ENCODE measurements around the gene NTM. TPM values are rescaled to one million over a fixed set of nuclear protein-coding genes. Genes with fewer than 3 reads are reported as not detected.

The NTM gene
- total RNA-seq, 1 donor from 2014 or later = 9.9 TPM

DNA sequence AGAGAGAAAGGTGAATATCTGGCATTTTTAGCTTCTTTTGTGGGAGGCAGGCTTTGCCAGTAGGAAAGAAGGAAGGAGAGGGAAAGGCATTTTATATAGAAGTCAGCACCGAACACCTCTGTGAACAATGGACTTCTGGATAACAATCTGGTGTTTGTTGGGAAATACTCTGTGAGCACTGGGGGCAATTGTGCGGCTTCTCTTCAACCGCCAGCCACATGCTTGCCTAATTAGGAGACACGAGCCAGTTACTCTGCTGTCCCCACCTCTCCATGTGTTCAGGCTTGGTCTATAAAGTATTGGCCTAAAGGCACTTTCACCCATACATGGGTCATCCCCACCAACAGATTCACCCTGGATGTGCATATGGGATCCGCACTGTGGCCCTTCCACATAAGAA is 523.6 kb downstream of the NTM start:
- no peaks in the 10 kb centered on the region for H3K9me3 ChIP-seq (ENCODE audit: control insufficient read depth in 3 of 3, low read length in 3 of 3)
- H3K27me3 ChIP-seq (ENCODE audit: control insufficient read depth in 3 of 3, insufficient read depth in 3 of 3, low read length in 3 of 3) = no peaks in the 10 kb centered on the region
- no peak overlapping the region for H3K4me3 ChIP-seq (ENCODE audit: low read length in 3 of 3)
- no peak overlapping the region for H3K9ac ChIP-seq (ENCODE audit: low read depth in 1 of 3, low read length in 3 of 3)
- H3K4me1 ChIP-seq (ENCODE audit: control insufficient read depth in 3 of 3, insufficient read depth in 3 of 3, low read length in 3 of 3) = no peaks in the 10 kb centered on the region
- H3K36me3 ChIP-seq (ENCODE audit: control insufficient read depth in 3 of 3, insufficient read depth in 3 of 3, low read length in 3 of 3) = no peaks in the 10 kb centered on the region
- H3K27ac ChIP-seq (ENCODE audit: low read depth, low read length) = no peak overlapping the region

GRCh38 chr11:131894615-131895544 is 524.5 kb downstream of the NTM start:
- H3K9ac ChIP-seq (ENCODE audit: low read depth in 1 of 3, low read length in 3 of 3) = no peak overlapping the region
- no peaks in the 10 kb centered on the region for H3K27me3 ChIP-seq (ENCODE audit: control insufficient read depth in 3 of 3, insufficient read depth in 3 of 3, low read length in 3 of 3)
- no peaks in the 10 kb centered on the region for H3K9me3 ChIP-seq (ENCODE audit: control insufficient read depth in 3 of 3, low read length in 3 of 3)
- H3K4me1 ChIP-seq (ENCODE audit: control insufficient read depth in 3 of 3, insufficient read depth in 3 of 3, low read length in 3 of 3) = no peaks in the 10 kb centered on the region
- no peaks in the 10 kb centered on the region for H3K36me3 ChIP-seq (ENCODE audit: control insufficient read depth in 3 of 3, insufficient read depth in 3 of 3, low read length in 3 of 3)
- no peak overlapping the region for H3K27ac ChIP-seq (ENCODE audit: low read depth, low read length)
- H3K4me3 ChIP-seq (ENCODE audit: low read length in 3 of 3) = no peak overlapping the region

DNA sequence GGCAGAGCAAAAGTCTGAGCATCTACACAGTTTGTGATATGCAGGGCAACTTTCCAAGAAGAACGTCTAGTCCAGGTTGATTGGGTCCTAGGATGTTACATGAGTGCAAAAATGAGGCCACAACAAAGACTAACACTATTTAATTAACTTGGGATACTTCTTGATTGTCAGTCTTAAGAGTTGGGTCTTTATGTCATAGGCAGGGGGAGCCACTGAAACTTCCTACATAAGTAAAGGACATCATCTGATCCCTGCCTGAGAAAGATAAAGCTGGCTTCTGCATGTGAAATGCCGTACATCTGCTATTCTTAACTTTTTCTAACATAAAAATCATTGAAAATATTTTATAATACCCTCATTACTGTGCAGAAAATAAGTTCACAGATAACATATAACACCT is 525.5 kb downstream of the NTM start:
- no peak overlapping the region for H3K27ac ChIP-seq (ENCODE audit: low read depth, low read length)
- H3K4me1 ChIP-seq (ENCODE audit: control insufficient read depth in 3 of 3, insufficient read depth in 3 of 3, low read length in 3 of 3) = no peaks in the 10 kb centered on the region
- H3K9ac ChIP-seq (ENCODE audit: low read depth in 1 of 3, low read length in 3 of 3) = no peak overlapping the region
- H3K27me3 ChIP-seq (ENCODE audit: control insufficient read depth in 3 of 3, insufficient read depth in 3 of 3, low read length in 3 of 3) = no peaks in the 10 kb centered on the region
- no peaks in the 10 kb centered on the region for H3K36me3 ChIP-seq (ENCODE audit: control insufficient read depth in 3 of 3, insufficient read depth in 3 of 3, low read length in 3 of 3)
- H3K9me3 ChIP-seq (ENCODE audit: control insufficient read depth in 3 of 3, low read length in 3 of 3) = no peaks in the 10 kb centered on the region
- H3K4me3 ChIP-seq (ENCODE audit: low read length in 3 of 3) = no peak overlapping the region

DNA sequence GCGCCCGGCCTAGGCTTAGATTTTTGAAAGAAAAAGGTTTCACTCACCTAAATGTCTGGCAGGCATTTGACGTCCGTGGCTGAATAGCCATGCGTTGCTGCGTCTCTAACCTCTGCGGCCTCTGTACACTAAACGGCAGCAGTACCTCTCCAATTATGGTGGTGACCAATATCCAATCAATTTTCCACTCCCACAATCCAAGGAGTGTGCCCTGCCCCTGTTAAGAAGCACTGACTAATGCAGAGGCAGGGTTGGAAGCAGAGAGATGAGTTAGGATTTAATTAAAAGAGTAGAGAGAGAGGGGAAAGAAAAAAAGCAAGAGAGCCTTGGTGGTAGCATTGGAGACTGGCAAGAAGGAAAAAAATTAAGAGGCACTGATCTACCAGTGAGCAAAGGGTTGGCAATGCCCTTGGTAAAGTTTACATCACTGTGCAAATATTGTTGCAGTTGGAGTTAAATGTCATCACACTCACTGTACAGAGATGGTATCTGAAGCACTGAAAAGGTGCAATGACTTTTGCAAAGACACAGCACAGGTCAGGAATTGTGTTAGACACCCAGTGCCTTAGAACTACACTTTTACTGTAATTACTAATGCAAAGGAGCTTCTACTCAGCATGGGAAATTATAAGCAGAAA is 526.7 kb downstream of the NTM start:
- Histone ChIP-seq H3K4me1 (ENCODE audit: control insufficient read depth in 3 of 3, insufficient read depth in 3 of 3, low read length in 3 of 3) (no peaks in the 10 kb centered on the region), H3K36me3 (ENCODE audit: control insufficient read depth in 3 of 3, insufficient read depth in 3 of 3, low read length in 3 of 3) (no peaks in the 10 kb centered on the region), H3K27me3 (ENCODE audit: control insufficient read depth in 3 of 3, insufficient read depth in 3 of 3, low read length in 3 of 3) (no peaks in the 10 kb centered on the region), H3K27ac (ENCODE audit: low read depth, low read length) (no peak overlapping the region), H3K4me3 (ENCODE audit: low read length in 3 of 3) (no peak overlapping the region), H3K9ac (ENCODE audit: low read depth in 1 of 3, low read length in 3 of 3) (no peak overlapping the region), H3K9me3 (ENCODE audit: control insufficient read depth in 3 of 3, low read length in 3 of 3) (no peaks in the 10 kb centered on the region)

- no peak overlapping the region for H3K27ac ChIP-seq (ENCODE audit: low read depth, low read length)
- H3K4me3 ChIP-seq (ENCODE audit: low read length in 3 of 3) = no peak overlapping the region
These were observed 527.5 kb downstream of the NTM start for GRCh38 chr11:131897956-131898355.

GRCh38 chr11:131898949-131899348 is 528.5 kb downstream of the NTM start:
- no peaks in the 10 kb centered on the region for H3K36me3 ChIP-seq (ENCODE audit: control insufficient read depth in 3 of 3, insufficient read depth in 3 of 3, low read length in 3 of 3)
- H3K9me3 ChIP-seq (ENCODE audit: control insufficient read depth in 3 of 3, low read length in 3 of 3) = no peaks in the 10 kb centered on the region
- H3K9ac ChIP-seq (ENCODE audit: low read depth in 1 of 3, low read length in 3 of 3) = no peak overlapping the region
- H3K4me3 ChIP-seq (ENCODE audit: low read length in 3 of 3) = no peak overlapping the region
- no peaks in the 10 kb centered on the region for H3K27me3 ChIP-seq (ENCODE audit: control insufficient read depth in 3 of 3, insufficient read depth in 3 of 3, low read length in 3 of 3)
- H3K4me1 ChIP-seq (ENCODE audit: control insufficient read depth in 3 of 3, insufficient read depth in 3 of 3, low read length in 3 of 3) = no peaks in the 10 kb centered on the region
- no peak overlapping the region for H3K27ac ChIP-seq (ENCODE audit: low read depth, low read length)

More at GRCh38 chr11:131897956-131898355, 527.5 kb downstream of the NTM start:
- H3K27me3 ChIP-seq (ENCODE audit: control insufficient read depth in 3 of 3, insufficient read depth in 3 of 3, low read length in 3 of 3) = no peaks in the 10 kb centered on the region
- H3K9ac ChIP-seq (ENCODE audit: low read depth in 1 of 3, low read length in 3 of 3) = no peak overlapping the region
- no peaks in the 10 kb centered on the region for H3K9me3 ChIP-seq (ENCODE audit: control insufficient read depth in 3 of 3, low read length in 3 of 3)
- no peaks in the 10 kb centered on the region for H3K4me1 ChIP-seq (ENCODE audit: control insufficient read depth in 3 of 3, insufficient read depth in 3 of 3, low read length in 3 of 3)
- H3K36me3 ChIP-seq (ENCODE audit: control insufficient read depth in 3 of 3, insufficient read depth in 3 of 3, low read length in 3 of 3) = no peaks in the 10 kb centered on the region

- no peak overlapping the region for H3K27ac ChIP-seq (ENCODE audit: low read depth, low read length)
- no peaks in the 10 kb centered on the region for H3K36me3 ChIP-seq (ENCODE audit: control insufficient read depth in 3 of 3, insufficient read depth in 3 of 3, low read length in 3 of 3)
- H3K9me3 ChIP-seq (ENCODE audit: control insufficient read depth in 3 of 3, low read length in 3 of 3) = no peaks in the 10 kb centered on the region
- H3K4me1 ChIP-seq (ENCODE audit: control insufficient read depth in 3 of 3, insufficient read depth in 3 of 3, low read length in 3 of 3) = no peaks in the 10 kb centered on the region
- no peaks in the 10 kb centered on the region for H3K27me3 ChIP-seq (ENCODE audit: control insufficient read depth in 3 of 3, insufficient read depth in 3 of 3, low read length in 3 of 3)
- H3K9ac ChIP-seq (ENCODE audit: low read depth in 1 of 3, low read length in 3 of 3) = no peak overlapping the region
- no peak overlapping the region for H3K4me3 ChIP-seq (ENCODE audit: low read length in 3 of 3)
These were observed 529.6 kb downstream of the NTM start for GRCh38 chr11:131899950-131900580.

DNA sequence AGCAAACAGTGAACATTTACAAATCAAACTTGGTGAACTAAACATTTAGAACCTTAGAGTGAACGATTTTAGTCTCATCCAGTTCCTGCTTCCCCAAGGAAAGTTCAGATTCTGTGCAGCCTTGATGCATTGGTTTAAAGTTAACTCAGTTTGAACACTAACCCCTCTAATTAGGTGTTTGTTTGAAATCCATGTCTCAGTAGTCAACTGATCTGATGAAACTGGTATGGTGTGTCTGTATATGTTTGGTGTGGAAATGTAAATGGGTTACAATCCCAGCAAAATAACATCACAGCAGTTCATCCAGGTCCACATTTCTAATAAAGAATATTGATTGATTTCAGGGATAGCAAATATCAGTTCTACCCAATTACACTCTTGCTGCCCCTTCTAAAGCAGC is 532.0 kb downstream of the NTM start:
- Histone ChIP-seq H3K27me3 (ENCODE audit: control insufficient read depth in 3 of 3, insufficient read depth in 3 of 3, low read length in 3 of 3) (peaks cover 0 to 5% (median 0%) of the 10 kb centered on the region in 3 donors), H3K27ac (ENCODE audit: low read depth, low read length) (no peak overlapping the region), H3K36me3 (ENCODE audit: control insufficient read depth in 3 of 3, insufficient read depth in 3 of 3, low read length in 3 of 3) (no peaks in the 10 kb centered on the region), H3K4me1 (ENCODE audit: control insufficient read depth in 3 of 3, insufficient read depth in 3 of 3, low read length in 3 of 3) (no peaks in the 10 kb centered on the region), H3K4me3 (ENCODE audit: low read length in 3 of 3) (no peak overlapping the region), H3K9ac (ENCODE audit: low read depth in 1 of 3, low read length in 3 of 3) (no peak overlapping the region), H3K9me3 (ENCODE audit: control insufficient read depth in 3 of 3, low read length in 3 of 3) (no peaks in the 10 kb centered on the region)

GRCh38 chr11:131903074-131903473 is 532.7 kb downstream of the NTM start:
- Histone ChIP-seq H3K27ac (ENCODE audit: low read depth, low read length) (no peak overlapping the region), H3K9me3 (ENCODE audit: control insufficient read depth in 3 of 3, low read length in 3 of 3) (no peaks in the 10 kb centered on the region), H3K4me3 (ENCODE audit: low read length in 3 of 3) (no peak overlapping the region), H3K9ac (ENCODE audit: low read depth in 1 of 3, low read length in 3 of 3) (no peak overlapping the region), H3K36me3 (ENCODE audit: control insufficient read depth in 3 of 3, insufficient read depth in 3 of 3, low read length in 3 of 3) (no peaks in the 10 kb centered on the region), H3K27me3 (ENCODE audit: control insufficient read depth in 3 of 3, insufficient read depth in 3 of 3, low read length in 3 of 3) (peaks cover 0 to 6% (median 4%) of the 10 kb centered on the region in 3 donors), H3K4me1 (ENCODE audit: control insufficient read depth in 3 of 3, insufficient read depth in 3 of 3, low read length in 3 of 3) (no peaks in the 10 kb centered on the region)

GRCh38 chr11:131904756-131905155 is 534.3 kb downstream of the NTM start:
- Histone ChIP-seq H3K36me3 (ENCODE audit: control insufficient read depth in 3 of 3, insufficient read depth in 3 of 3, low read length in 3 of 3) (no peaks in the 10 kb centered on the region), H3K4me1 (ENCODE audit: control insufficient read depth in 3 of 3, insufficient read depth in 3 of 3, low read length in 3 of 3) (no peaks in the 10 kb centered on the region), H3K27ac (ENCODE audit: low read depth, low read length) (no peak overlapping the region), H3K27me3 (ENCODE audit: control insufficient read depth in 3 of 3, insufficient read depth in 3 of 3, low read length in 3 of 3) (peaks cover 12 to 16% (median 15%) of the 10 kb centered on the region in 3 donors), H3K4me3 (ENCODE audit: low read length in 3 of 3) (no peak overlapping the region), H3K9me3 (ENCODE audit: control insufficient read depth in 3 of 3, low read length in 3 of 3) (no peaks in the 10 kb centered on the region), H3K9ac (ENCODE audit: low read depth in 1 of 3, low read length in 3 of 3) (no peak overlapping the region)
